ENCODE data around the gene OAS2.

The OAS2 gene

DNA sequence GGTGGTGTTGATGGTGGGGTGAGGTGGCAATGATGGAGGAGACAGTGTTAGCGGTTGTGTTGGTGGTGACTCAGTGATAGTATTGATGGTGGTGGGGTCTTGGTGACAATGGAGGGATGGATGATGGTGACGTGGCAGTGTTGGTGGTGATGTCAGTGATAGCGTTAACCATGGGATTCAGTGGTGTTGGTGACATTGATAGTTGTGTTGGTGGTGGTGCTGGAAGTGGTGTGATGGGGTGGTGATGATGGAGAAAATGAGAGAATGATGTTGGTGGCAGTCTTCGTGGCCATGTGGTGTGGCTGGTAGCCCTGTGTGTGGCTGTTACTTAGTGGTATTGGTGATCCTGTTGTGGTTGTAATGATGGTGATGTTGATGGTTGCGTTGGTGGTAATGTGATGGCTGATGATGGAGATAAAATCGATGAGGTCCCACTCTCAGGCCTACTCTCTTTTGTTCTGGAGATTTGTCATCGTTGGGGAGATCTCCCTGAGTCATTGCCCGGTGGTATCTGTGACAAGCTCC is 80.8 kb downstream of the OAS2 start:
- DNase-seq (ENCODE audit: low spot score), result peak; percentile 43

DNA sequence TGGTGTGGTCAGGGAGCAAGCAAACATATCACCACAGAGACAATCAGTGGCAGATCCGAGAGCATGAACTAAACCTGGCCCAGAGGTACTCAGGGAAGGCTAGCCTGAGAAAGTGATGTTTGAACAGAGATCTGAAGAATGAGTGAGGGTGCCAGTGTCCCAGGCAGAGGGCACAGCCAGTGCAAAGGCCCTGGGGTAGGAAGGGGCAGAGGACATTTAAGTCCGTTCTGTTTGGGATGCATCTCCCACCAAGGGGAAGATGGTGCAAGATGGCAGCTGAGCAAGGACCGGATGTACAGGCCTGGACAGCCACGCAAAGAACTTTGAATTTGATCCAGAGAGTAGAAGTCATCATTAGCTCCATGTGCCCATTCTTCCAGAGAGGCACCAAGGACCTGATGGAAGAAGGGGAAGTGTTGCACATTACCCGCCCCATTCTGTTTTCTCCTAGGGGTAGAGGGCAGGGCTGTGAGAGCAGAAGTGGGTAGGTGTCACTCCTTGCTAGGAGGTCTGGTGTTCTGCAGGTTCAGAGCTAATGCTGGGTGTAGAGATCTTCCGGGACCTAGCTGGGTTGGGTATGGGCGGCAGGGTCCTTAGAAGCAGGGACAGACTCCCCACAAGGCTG is 82.1 kb downstream of the OAS2 start:
- peak; percentile 60 for DNase-seq (ENCODE audit: low spot score)

DNA sequence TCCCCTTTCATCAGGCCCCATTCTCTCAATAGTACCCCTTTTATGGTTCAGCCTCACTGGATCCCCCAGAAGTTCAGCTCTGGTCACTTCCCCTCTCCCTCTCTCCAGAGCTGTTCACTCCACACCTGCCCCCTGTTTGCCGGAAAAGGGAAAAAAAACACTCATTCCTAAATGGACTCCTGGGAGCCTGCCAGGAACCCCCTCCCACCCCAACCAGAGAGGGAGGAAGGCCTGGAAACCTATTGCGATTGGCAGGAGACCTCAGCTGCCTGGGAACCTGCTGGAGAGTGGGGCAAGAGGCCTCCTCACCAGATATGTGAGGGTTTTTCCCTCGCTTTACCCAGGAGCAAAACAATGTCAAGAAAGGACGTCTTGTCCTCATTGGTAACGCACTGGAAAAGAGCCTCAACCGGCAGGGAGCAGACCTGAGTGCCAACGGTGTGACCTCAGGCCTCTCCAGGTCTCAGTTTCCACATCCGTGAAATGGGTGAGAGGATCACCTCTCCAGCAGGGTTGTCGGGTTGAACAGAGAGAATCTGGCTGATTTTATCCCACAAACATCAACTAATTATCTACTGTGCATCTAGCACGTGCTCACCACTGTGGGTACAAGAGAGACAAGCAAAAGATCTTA is 82.9 kb downstream of the OAS2 start:
- peak; percentile 49 for DNase-seq (ENCODE audit: low spot score)
